ENCODE results near the gene VPS8.

GRCh38 chr3:184808021-184808420 lies 3.9 kb upstream of the VPS8 start:
- TF ChIP-seq EZH2 (IDR thresholded peaks at IDR 0.05; ENCODE audit: borderline replicate concordance, low read length) (no peak), CTCF (IDR thresholded peaks at IDR 0.05; ENCODE audit: low read length) (peak; percentile 49)

Measured in OCI-LY1 (cell line).